Endothelial cell of umbilical vein (primary cell): Measurements from ENCODE around the gene ZBTB9.

Source experiments
- CTCF ChIP-seq, 2 donors: IDR thresholded peaks; 1 replicate in 1 of 2; 2 replicates in 1 of 2; pipeline ENCODE4 v1.5.1; 2011; ENCODE audit warnings: low read length in 2 of 2, mild to moderate bottlenecking in 2 of 2, moderate library complexity in 2 of 2, control low read depth in 1 of 2, inconsistent platforms in 1 of 2, low read depth in 1 of 2; ENCODE audit not compliant: insufficient read depth in 1 of 2; ENCODE audit errors: extremely low read depth in 1 of 2
- EZH2 ChIP-seq: IDR thresholded peaks from 2 replicates; pipeline ENCODE4 v1.6.1; 2012; ENCODE audit warnings: borderline replicate concordance, low read depth, mild to moderate bottlenecking, moderate library complexity, low read length, inconsistent platforms; ENCODE audit not compliant: severe bottlenecking
- FOS ChIP-seq: IDR thresholded peaks from 2 replicates; pipeline ENCODE4 v1.6.1; 2011; ENCODE audit warnings: mild to moderate bottlenecking, low read length, moderate library complexity, borderline replicate concordance; ENCODE audit not compliant: insufficient read depth
- MAX ChIP-seq: IDR thresholded peaks from 2 replicates; pipeline ENCODE4 v1.6.1; 2011; ENCODE audit not compliant: insufficient read depth, insufficient read length
- MYC ChIP-seq: IDR thresholded peaks from one replicate; pipeline ENCODE4 v1.6.1; 2011; ENCODE audit warnings: mild to moderate bottlenecking, low read depth, low read length
- POLR2A ChIP-seq: IDR thresholded peaks from 2 replicates; pipeline ENCODE4 v1.6.1; 2012; ENCODE audit warnings: low read depth, mild to moderate bottlenecking, control low read depth, low read length
- POLR2AphosphoS5 ChIP-seq: IDR thresholded peaks from 2 replicates; pipeline ENCODE4 v1.6.1; 2012; ENCODE audit warnings: low read depth, mild to moderate bottlenecking, control low read depth, low read length, moderate library complexity; ENCODE audit not compliant: insufficient read depth

- TF ChIP-seq CTCF (IDR thresholded peaks at IDR 0.05; ENCODE audit: extremely low read depth in 1 of 2, insufficient read depth in 1 of 2, low read depth in 1 of 2, low read length in 2 of 2) (no peak), EZH2 (no peak), FOS (no peak), POLR2AphosphoS5 (no peak), POLR2A (no peak), MYC (no peak), MAX (no peak)
These were observed 36.2 kb downstream of the ZBTB9 start for GRCh38 chr6:33490621-33491020.
